HFFc6 (cell line): ENCODE results near the gene SLC2A9. TPM values are rescaled to one million over a fixed set of nuclear protein-coding genes. Genes with fewer than 3 reads are reported as not detected.
A peak's percentile ranks its signal among the peaks of the same experiment; 100 is the strongest.

ENCODE experiments used
- DNase-seq: peaks from one replicate; pipeline ENCODE4 v3.0.0-alpha.2; 2018
- H3K27ac Mint-ChIP-seq: 2 replicates; pipeline ENCODE4 v1.8.0; 2020; ENCODE audit warnings: mild to moderate bottlenecking, mixed read lengths
- H3K27me3 Mint-ChIP-seq: 2 replicates; pipeline ENCODE4 v1.8.0; 2021; ENCODE audit warnings: mild to moderate bottlenecking, moderate library complexity, mixed read lengths; ENCODE audit not compliant: insufficient read depth
- H3K36me3 Mint-ChIP-seq: 2 replicates; pipeline ENCODE4 v1.8.0; 2021; ENCODE audit warnings: low read depth, mixed read lengths
- H3K4me1 Mint-ChIP-seq: 2 replicates; pipeline ENCODE4 v1.8.0; 2020; ENCODE audit warnings: low read depth, mixed read lengths
- H3K4me3 Mint-ChIP-seq: 2 replicates; pipeline ENCODE4 v1.8.0; 2020; ENCODE audit warnings: mild to moderate bottlenecking, moderate library complexity, mixed read lengths
- H3K9me3 Mint-ChIP-seq: 2 replicates; pipeline ENCODE4 v1.8.0; 2020; ENCODE audit warnings: mild to moderate bottlenecking, mixed read lengths
- total RNA-seq, 6 experiments: library from RNA; stranded (reverse); fragmentation: NEBNext Ultra II Directional; extraction: Animal tissue kit (Norgen Biotek cat#: 25700); gene quantifications; 2 replicates in 1 of 6; 3 replicates in 5 of 6; pipeline ENCODE4 v1.2.3, GENCODE V29; 2021
- TF ChIP-seq, protein P1 (sequence below): fragments of 200-600 bp; sonication (generic); IDR thresholded peaks from 2 replicates; pipeline ENCODE4 v1.5.0; 2021; ENCODE audit warnings: antibody characterized with exemption, mild to moderate bottlenecking

Gene SLC2A9
- total RNA-seq, 6 experiments from 2014 or later = 1.3 to 2.0 (median 1.6) TPM

DNA sequence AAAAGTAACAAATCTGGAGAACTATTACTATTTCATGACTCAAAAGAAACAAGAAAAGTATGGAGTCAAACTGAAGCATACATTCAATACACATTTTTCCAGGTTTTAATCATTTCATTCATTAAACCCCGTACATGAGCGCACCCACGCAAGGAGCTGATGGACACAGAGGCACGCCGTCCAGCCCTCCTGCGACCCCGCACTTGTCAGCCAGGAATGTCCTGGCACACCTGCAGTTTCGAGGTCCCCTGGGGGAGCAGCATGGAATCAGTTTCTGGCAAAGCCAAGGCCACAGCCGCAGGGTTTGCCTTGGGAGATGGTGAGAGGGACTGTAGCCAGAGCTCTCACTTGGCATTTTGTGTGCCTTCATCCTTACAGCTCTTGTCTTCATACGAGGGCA lies 12.8 kb upstream of the SLC2A9 start:
- peaks cover 21% of the 10 kb centered on the region for H3K4me1 Mint-ChIP-seq
- no peak overlapping the region for H3K27ac Mint-ChIP-seq
- peaks cover 1% of the 10 kb centered on the region for H3K27me3 Mint-ChIP-seq
- TF ChIP-seq, protein P1, sequence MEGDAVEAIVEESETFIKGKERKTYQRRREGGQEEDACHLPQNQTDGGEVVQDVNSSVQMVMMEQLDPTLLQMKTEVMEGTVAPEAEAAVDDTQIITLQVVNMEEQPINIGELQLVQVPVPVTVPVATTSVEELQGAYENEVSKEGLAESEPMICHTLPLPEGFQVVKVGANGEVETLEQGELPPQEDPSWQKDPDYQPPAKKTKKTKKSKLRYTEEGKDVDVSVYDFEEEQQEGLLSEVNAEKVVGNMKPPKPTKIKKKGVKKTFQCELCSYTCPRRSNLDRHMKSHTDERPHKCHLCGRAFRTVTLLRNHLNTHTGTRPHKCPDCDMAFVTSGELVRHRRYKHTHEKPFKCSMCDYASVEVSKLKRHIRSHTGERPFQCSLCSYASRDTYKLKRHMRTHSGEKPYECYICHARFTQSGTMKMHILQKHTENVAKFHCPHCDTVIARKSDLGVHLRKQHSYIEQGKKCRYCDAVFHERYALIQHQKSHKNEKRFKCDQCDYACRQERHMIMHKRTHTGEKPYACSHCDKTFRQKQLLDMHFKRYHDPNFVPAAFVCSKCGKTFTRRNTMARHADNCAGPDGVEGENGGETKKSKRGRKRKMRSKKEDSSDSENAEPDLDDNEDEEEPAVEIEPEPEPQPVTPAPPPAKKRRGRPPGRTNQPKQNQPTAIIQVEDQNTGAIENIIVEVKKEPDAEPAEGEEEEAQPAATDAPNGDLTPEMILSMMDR = no peak
- H3K4me3 Mint-ChIP-seq = peak overlapping the region; percentile 53
- DNase-seq = no peak
- no peaks in the 10 kb centered on the region for H3K36me3 Mint-ChIP-seq
- no peaks in the 10 kb centered on the region for H3K9me3 Mint-ChIP-seq

DNA sequence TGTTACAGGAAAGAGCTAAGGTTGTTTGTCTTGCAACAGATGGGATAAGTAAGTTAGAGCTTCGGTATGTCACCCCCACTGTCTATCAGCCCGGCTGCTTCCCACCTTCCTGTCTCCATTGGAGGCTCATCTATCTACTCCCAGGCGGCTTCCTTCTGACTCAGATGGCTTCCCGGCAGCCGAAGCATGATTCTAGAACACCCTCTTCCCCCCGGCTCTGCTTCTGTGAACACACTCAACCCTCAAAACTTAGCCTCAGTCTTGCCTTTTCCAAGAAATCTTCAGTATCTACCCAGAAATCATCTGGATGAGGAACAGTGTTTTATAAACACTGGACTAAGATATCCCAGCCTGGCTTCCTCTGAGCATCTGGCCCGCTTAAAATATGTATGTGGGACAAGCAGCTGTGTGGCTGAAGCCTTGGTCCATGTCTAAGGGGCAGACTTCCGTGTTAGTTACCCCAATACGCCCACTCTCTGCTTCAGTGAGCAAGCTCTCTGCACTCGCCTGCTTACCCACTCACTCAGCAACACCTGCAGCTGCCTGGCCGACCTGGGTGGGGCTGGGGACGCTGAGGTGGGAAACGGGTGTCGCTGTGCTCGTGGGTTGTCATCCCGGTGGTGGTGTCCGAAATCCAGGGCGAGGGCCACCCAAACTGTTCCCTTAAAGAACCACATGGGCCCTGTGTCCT lies 12.0 kb upstream of the SLC2A9 start:
- Mint-ChIP-seq H3K27ac (peak overlapping the region; percentile 62), H3K4me3 (peak overlapping the region; percentile 53), H3K9me3 (no peaks in the 10 kb centered on the region), H3K36me3 (no peaks in the 10 kb centered on the region), H3K4me1 (peaks cover 26% of the 10 kb centered on the region), H3K27me3 (peaks cover 5% of the 10 kb centered on the region)
- TF ChIP-seq, protein P1 = no peak
- peak; percentile 53 for DNase-seq

DNA sequence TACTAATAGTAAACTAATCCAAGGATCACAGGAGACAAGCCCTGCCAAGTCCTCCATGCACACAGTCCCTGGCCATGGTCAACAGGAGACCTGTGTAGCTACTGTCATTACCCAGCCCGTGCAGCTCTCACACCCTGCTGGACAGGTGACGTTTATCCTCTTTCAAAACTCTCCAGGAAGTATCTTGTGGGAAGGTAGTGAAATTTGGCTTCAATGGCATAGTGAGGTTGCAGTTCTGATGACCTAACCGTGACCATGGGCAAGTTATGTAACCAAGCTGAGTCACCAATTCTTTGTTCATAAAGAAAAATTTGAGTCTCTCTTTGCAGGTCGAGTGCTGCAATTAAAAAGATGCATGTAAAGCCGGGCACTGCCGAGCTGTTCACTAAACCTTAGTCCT lies 11.3 kb upstream of the SLC2A9 start:
- TF ChIP-seq, protein P1 = no peak
- H3K9me3 Mint-ChIP-seq = no peaks in the 10 kb centered on the region
- H3K36me3 Mint-ChIP-seq = no peaks in the 10 kb centered on the region
- peak; percentile 51 for DNase-seq
- peaks cover 5% of the 10 kb centered on the region for H3K27me3 Mint-ChIP-seq
- H3K27ac Mint-ChIP-seq = peak overlapping the region; percentile 62
- H3K4me1 Mint-ChIP-seq = peaks cover 26% of the 10 kb centered on the region
- H3K4me3 Mint-ChIP-seq = peak overlapping the region; percentile 53

DNA sequence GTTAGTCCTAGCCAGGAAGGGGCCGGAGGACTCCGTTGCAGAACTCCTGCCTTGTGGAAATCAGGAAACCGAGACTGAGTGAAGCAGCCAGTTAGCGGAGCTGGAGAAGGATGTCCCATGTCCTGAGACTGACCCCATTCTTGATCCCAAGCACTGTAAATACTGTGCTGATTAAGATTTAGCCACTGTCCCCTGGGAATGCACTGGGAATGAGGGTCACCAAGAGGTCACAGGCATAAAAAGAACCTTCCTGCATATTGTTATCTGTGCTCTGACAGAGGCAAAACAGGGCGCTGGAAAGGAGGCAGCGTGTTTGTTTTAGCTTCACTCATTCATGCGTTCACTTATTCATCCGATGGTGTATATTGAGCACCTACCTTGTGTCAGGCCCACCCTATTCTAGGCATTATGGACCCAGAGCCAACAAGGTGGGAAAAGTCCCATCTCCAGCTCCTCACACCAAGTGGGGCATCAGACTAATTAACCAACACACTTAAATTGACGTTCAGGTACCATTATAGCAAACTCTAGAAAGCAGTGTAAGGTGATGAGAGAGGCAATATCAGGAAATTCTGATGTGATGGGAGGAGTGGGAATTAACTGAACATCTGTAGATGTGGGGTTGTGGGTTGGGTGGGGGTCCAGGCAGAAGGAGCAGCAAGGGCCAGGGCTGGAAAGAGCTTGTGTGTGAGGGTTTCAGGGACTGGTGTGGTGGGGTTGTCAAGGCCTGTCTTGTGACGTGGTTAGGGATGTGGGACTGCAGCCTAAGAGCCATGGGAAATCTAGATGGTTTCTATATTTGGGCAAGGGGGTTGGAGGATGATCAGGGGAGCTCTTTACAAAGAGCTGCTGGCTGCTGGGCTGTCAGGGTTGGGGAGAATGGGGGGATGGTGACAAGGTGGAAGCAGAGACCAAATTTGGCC lies 10.6 kb upstream of the SLC2A9 start:
- H3K9me3 Mint-ChIP-seq = no peaks in the 10 kb centered on the region
- TF ChIP-seq, protein P1 = no peak
- H3K27ac Mint-ChIP-seq = no peak overlapping the region
- H3K27me3 Mint-ChIP-seq = peaks cover 6% of the 10 kb centered on the region
- no peak overlapping the region for H3K4me3 Mint-ChIP-seq
- DNase-seq = no peak
- H3K4me1 Mint-ChIP-seq = peaks cover 26% of the 10 kb centered on the region
- H3K36me3 Mint-ChIP-seq = no peaks in the 10 kb centered on the region

DNA sequence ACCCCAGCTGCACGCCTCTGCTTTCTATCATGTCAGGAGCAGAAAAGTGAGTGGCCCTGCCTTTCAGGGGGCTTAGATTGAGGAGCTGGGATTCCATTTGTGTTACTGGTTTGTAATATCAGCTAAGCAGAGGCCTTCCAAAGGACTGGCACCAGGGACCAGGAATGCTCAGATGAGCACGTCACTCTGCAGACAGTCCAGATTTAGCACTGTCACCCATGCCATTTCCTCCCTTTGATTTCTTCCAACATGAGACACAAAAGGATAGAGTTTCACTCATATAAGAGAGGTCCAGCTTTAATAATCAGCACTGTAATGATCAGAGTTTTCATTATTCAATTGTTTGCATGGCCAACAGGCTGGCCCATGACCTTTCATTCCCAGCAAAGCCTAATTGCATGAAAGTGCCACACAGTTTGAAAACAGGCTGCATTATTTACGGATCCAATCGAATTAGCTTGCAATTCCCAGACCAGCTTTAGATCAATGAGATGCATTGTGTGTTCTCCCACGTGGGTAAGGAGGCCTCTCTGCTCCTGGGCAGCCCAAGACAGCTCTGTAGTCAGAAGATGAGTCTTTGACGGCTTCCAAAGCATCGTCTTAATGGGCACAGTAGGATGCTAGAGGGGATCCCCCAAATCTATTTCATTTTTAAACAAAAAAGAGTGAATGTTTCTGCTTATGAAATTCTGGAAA lies 9.8 kb upstream of the SLC2A9 start:
- Mint-ChIP-seq H3K36me3 (no peaks in the 10 kb centered on the region), H3K4me3 (no peak overlapping the region), H3K27me3 (peaks cover 8% of the 10 kb centered on the region), H3K27ac (no peak overlapping the region), H3K4me1 (peaks cover 26% of the 10 kb centered on the region), H3K9me3 (no peaks in the 10 kb centered on the region)
- no peak for DNase-seq
- TF ChIP-seq, protein P1 = no peak
